ENCODE data around the gene FBXO17. TPM values are rescaled to one million over a fixed set of nuclear protein-coding genes. Genes with fewer than 3 reads are reported as not detected.

The FBXO17 gene
- total RNA-seq, 2 donors from 2014 or later: 29.6 to 31.7 TPM

- H3K27ac ChIP-seq: no peak overlapping the region
Measured at GRCh38 chr19:38892841-38893240, 82.7 kb downstream of the FBXO17 start.

GRCh38 chr19:38891771-38892170, 83.8 kb downstream of the FBXO17 start:
- no peak for ATAC-seq (ENCODE audit: insufficient number of reproducible peaks, low FRiP score, low read depth)
- Histone ChIP-seq H3K4me1 (ENCODE audit: control insufficient read depth in 1 of 2, low read depth in 2 of 2) (no peaks in the 10 kb centered on the region), H3K4me3 (no peak overlapping the region), H3K27ac (no peak overlapping the region), H3K9me3 (no peaks in the 10 kb centered on the region), H3K36me3 (peaks cover 24% of the 10 kb centered on the region), H3K27me3 (replicated peaks; ENCODE audit: insufficient read depth) (no peaks in the 10 kb centered on the region)
- no peak for DNase-seq (ENCODE audit: low spot score)
- TF ChIP-seq, protein P1, sequence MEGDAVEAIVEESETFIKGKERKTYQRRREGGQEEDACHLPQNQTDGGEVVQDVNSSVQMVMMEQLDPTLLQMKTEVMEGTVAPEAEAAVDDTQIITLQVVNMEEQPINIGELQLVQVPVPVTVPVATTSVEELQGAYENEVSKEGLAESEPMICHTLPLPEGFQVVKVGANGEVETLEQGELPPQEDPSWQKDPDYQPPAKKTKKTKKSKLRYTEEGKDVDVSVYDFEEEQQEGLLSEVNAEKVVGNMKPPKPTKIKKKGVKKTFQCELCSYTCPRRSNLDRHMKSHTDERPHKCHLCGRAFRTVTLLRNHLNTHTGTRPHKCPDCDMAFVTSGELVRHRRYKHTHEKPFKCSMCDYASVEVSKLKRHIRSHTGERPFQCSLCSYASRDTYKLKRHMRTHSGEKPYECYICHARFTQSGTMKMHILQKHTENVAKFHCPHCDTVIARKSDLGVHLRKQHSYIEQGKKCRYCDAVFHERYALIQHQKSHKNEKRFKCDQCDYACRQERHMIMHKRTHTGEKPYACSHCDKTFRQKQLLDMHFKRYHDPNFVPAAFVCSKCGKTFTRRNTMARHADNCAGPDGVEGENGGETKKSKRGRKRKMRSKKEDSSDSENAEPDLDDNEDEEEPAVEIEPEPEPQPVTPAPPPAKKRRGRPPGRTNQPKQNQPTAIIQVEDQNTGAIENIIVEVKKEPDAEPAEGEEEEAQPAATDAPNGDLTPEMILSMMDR (IDR thresholded peaks at IDR 0.05): no peak

More at GRCh38 chr19:38892841-38893240, 82.7 kb downstream of the FBXO17 start:
- ATAC-seq (ENCODE audit: insufficient number of reproducible peaks, low FRiP score, low read depth) (no peak), DNase-seq (ENCODE audit: low spot score) (no peak)
- Histone ChIP-seq H3K27me3 (replicated peaks; ENCODE audit: insufficient read depth) (no peaks in the 10 kb centered on the region), H3K36me3 (peaks cover 24% of the 10 kb centered on the region), H3K9me3 (no peaks in the 10 kb centered on the region), H3K4me1 (ENCODE audit: control insufficient read depth in 1 of 2, low read depth in 2 of 2) (peaks cover 1 to 6% of the 10 kb centered on the region in 2 donors), H3K4me3 (no peak overlapping the region)
- TF ChIP-seq, protein P1 (IDR thresholded peaks at IDR 0.05): no peak

Other genes starting within 250 kb of the FBXO17 start
- 1 to 10 TPM in 1 of 2 donors, under 1 TPM in 1; 0.81 to 2.1 TPM for gene CAPN12, start 231.3 kb downstream of the FBXO17 start, total RNA-seq
- not detected for gene LGALS7, start 202.2 kb downstream of the FBXO17 start, total RNA-seq
- 1 to 10 TPM in 1 of 2 donors, not detected in 1; 2.0 TPM for gene LGALS7B, start 186.5 kb downstream of the FBXO17 start, total RNA-seq
- gene LGALS4, start 162.8 kb downstream of the FBXO17 start, total RNA-seq: 1 to 10 TPM in 1 of 2 donors, not detected in 1; 3.5 TPM
- 10 to 100 TPM; 47.5 to 75.0 TPM for gene ECH1, start 143.9 kb downstream of the FBXO17 start, total RNA-seq
- gene HNRNPL, start 125.8 kb downstream of the FBXO17 start, total RNA-seq: 100 to 1,000 TPM; 153 to 167 TPM
- gene RINL, start 97.5 kb downstream of the FBXO17 start, total RNA-seq: 1 to 10 TPM; 4.7 to 5.5 TPM
- gene SIRT2, start 76.1 kb downstream of the FBXO17 start, total RNA-seq: 10 to 100 TPM; 42.8 to 68.4 TPM
- gene NFKBIB, start 75.8 kb downstream of the FBXO17 start, total RNA-seq: 10 to 100 TPM; 25.3 to 28.4 TPM
- not detected for gene CCER2, start 63.6 kb downstream of the FBXO17 start, total RNA-seq
- gene SARS2, start 45.0 kb downstream of the FBXO17 start, total RNA-seq: 10 to 100 TPM in 1 of 2 donors, 1 to 10 TPM in 1; 6.3 to 14.1 TPM
- gene MRPS12, start 44.8 kb downstream of the FBXO17 start, total RNA-seq: 10 to 100 TPM; 24.2 to 32.5 TPM
- gene FBXO27, start 56.8 kb upstream of the FBXO17 start, total RNA-seq: 10 to 100 TPM in 1 of 2 donors, 1 to 10 TPM in 1; 1.5 to 37.6 TPM
- not detected for gene ACP7, start 108.6 kb upstream of the FBXO17 start, total RNA-seq
- gene PAK4, start 150.0 kb upstream of the FBXO17 start, total RNA-seq: 1 to 10 TPM; 7.4 to 8.7 TPM
- gene NCCRP1, start 221.2 kb upstream of the FBXO17 start, total RNA-seq: under 1 TPM in 1 of 2 donors, not detected in 1; 0.27 TPM
- gene SYCN, start 228.5 kb upstream of the FBXO17 start, total RNA-seq: not detected

Data from thoracic aorta (tissue), 2 donors.